GM20431 (cell line): Measurements from ENCODE around the gene OIT3.

ENCODE experiments used
- in situ Hi-C: fragments of 300-500 bp; cut with MseI, MboI; formaldehyde crosslinking; loops from one replicate; pipeline ENCODE4 v1.15.0; 2020; ENCODE audit warnings: low sequenced_read_pairs; ENCODE audit not compliant: unreplicated experiment

OIT3 gene

GRCh38 chr10:72893136-72893798 is at the start of gene OIT3:
OIT3 (plus strand) TSS chr10:72893739; CDS start chr10:72893799, 60 bp downstream.
- in situ Hi-C loops: no loop called here

- in situ Hi-C loops: no loop called here
These were observed 47.3 kb upstream of the OIT3 start for GRCh38 chr10:72846238-72846637.

GRCh38 chr10:72847681-72848080 is 45.9 kb upstream of the OIT3 start:
- in situ Hi-C loops: no loop called here

GRCh38 chr10:72850861-72851260 is 42.7 kb upstream of the OIT3 start:
- in situ Hi-C loops: no loop called here

GRCh38 chr10:72851509-72851908 is 42.0 kb upstream of the OIT3 start:
- in situ Hi-C loops: no loop called here

GRCh38 chr10:72852508-72852907 is 41.0 kb upstream of the OIT3 start:
- in situ Hi-C loops: no loop called here

GRCh38 chr10:72855129-72855528 is 38.4 kb upstream of the OIT3 start:
- in situ Hi-C loops: no loop called here

GRCh38 chr10:72855790-72856189 is 37.7 kb upstream of the OIT3 start:
- in situ Hi-C loops: no loop called here

GRCh38 chr10:72858067-72858466 is 35.5 kb upstream of the OIT3 start:
- in situ Hi-C loops: no loop called here

GRCh38 chr10:72862957-72863356 is 30.6 kb upstream of the OIT3 start:
- in situ Hi-C loops: no loop called here

GRCh38 chr10:72875250-72876055 is 18.1 kb upstream of the OIT3 start:
- in situ Hi-C loops: no loop called here

GRCh38 chr10:72879245-72879644 is 14.3 kb upstream of the OIT3 start:
- in situ Hi-C loops: no loop called here

GRCh38 chr10:72881291-72881690 is 12.2 kb upstream of the OIT3 start:
- in situ Hi-C loops: no loop called here

- in situ Hi-C loops: no loop called here
These were observed 9.7 kb upstream of the OIT3 start for GRCh38 chr10:72883861-72884260.

GRCh38 chr10:72885953-72886352 is 7.6 kb upstream of the OIT3 start:
- in situ Hi-C loops: no loop called here

- in situ Hi-C loops: no loop called here
These were observed 6.9 kb upstream of the OIT3 start for GRCh38 chr10:72886621-72887020.

- in situ Hi-C loops: no loop called here
These were observed 6.5 kb upstream of the OIT3 start for GRCh38 chr10:72887043-72887442.

GRCh38 chr10:72888151-72888638 is 5.3 kb upstream of the OIT3 start:
- in situ Hi-C loops: no loop called here

- in situ Hi-C loops: no loop called here
These were observed 4.1 kb upstream of the OIT3 start for GRCh38 chr10:72889391-72889831.

- in situ Hi-C loops: no loop called here
These were observed 3.5 kb upstream of the OIT3 start for GRCh38 chr10:72890086-72890485.

GRCh38 chr10:72895236-72895850 is 1.8 kb downstream of the OIT3 start:
- in situ Hi-C loops: no loop called here
